PC-9 (cell line): Measurements from ENCODE around the gene UNC5C. TPM values are rescaled to one million over a fixed set of nuclear protein-coding genes. Genes with fewer than 3 reads are reported as not detected.

Experiments
- BruUV-seq: library from RNA; stranded (reverse); fragments of 400-500 nt; replicated peaks from 2 replicates; lab custom pipeline; 2021; lab: Mats Ljungman, UMichigan
- CTCF ChIA-PET: fragments of 300-600 bp; sonication (Branson Sonifier 250); formaldehyde crosslinking; loops from one replicate; lab custom pipeline; 2022; ENCODE audit warnings: antibody characterized with exemption; lab: Charles Lee
- POLR2A ChIA-PET: fragments of 300-600 bp; sonication (Branson Sonifier 250); formaldehyde crosslinking; loops from one replicate; lab custom pipeline; 2022; ENCODE audit warnings: antibody characterized with exemption; ENCODE audit not compliant: unreplicated experiment; lab: Charles Lee
- DNase-seq, 2 experiments: peaks; one replicate each; pipeline versions ENCODE4 v3.0.0 to v3.0.0-alpha.2; 2015 to 2022; ENCODE audit warnings: mixed read lengths in 1 of 2
- H2AFZ ChIP-seq: fragments of 200-600 bp; sonication (generic); 2 replicates; pipeline ENCODE4 v1.8.1; 2017; ENCODE audit warnings: antibody characterized with exemption
- H3F3A ChIP-seq: fragments of 200-600 bp; sonication (generic); 2 replicates; pipeline ENCODE4 v1.8.1; 2017; ENCODE audit warnings: antibody characterized with exemption, mild to moderate bottlenecking, low read depth; ENCODE audit not compliant: insufficient read depth
- H3K27ac ChIP-seq: fragments of 200-600 bp; sonication (generic); 2 replicates; pipeline ENCODE4 v1.6.1; 2016; ENCODE audit warnings: mixed run types
- H3K27me3 ChIP-seq: fragments of 200-600 bp; sonication (generic); 2 replicates; pipeline ENCODE4 v1.6.1; 2016; ENCODE audit warnings: low read depth, mixed run types; ENCODE audit not compliant: insufficient read depth
- H3K36me3 ChIP-seq: fragments of 200-600 bp; sonication (generic); 2 replicates; pipeline ENCODE4 v1.6.1; 2016; ENCODE audit warnings: low read depth, mixed run types
- H3K4me1 ChIP-seq: fragments of 200-600 bp; sonication (generic); replicated peaks from 2 replicates; pipeline ENCODE4 v1.6.1; 2016; ENCODE audit warnings: mixed run types; ENCODE audit not compliant: insufficient read depth
- H3K4me2 ChIP-seq: fragments of 200-600 bp; sonication (generic); 2 replicates; pipeline ENCODE4 v1.6.1; 2017; ENCODE audit warnings: mixed run types
- H3K4me3 ChIP-seq: fragments of 200-600 bp; sonication (generic); 2 replicates; pipeline ENCODE4 v1.6.1; 2016; ENCODE audit warnings: mixed run types
- H3K79me2 ChIP-seq: fragments of 200-600 bp; sonication (generic); 2 replicates; pipeline ENCODE4 v1.6.1; 2017; ENCODE audit warnings: low read depth, mixed run types
- H3K9me2 ChIP-seq: fragments of 200-600 bp; sonication (generic); 2 replicates; pipeline ENCODE4 v1.8.1; 2017; ENCODE audit warnings: mild to moderate bottlenecking; ENCODE audit not compliant: insufficient read depth
- H3K9me3 ChIP-seq: fragments of 200-600 bp; sonication (generic); 2 replicates; pipeline ENCODE4 v1.8.1; 2016; ENCODE audit warnings: low read depth; ENCODE audit not compliant: insufficient read depth
- H4K20me1 ChIP-seq: fragments of 200-600 bp; sonication (generic); 2 replicates; pipeline ENCODE4 v1.8.1; 2017; ENCODE audit not compliant: insufficient read depth
- CTCF ChIP-seq: fragments of 200-600 bp; sonication (generic); conservative IDR thresholded peaks from 2 replicates; pipeline ENCODE4 v1.6.1; 2017; ENCODE audit warnings: mixed run types, antibody characterized with exemption, mild to moderate bottlenecking, moderate library complexity
- EZH2 ChIP-seq: fragments of 200-600 bp; sonication (generic); IDR thresholded peaks from 2 replicates; pipeline ENCODE4 v1.8.0; 2017; ENCODE audit warnings: antibody characterized with exemption, low read depth
- intact Hi-C: fragments of 100-400 bp; cut with micrococcal nuclease; formaldehyde crosslinking; loops from one replicate; pipeline ENCODE4 v1.10.0; 2022; ENCODE audit not compliant: unreplicated experiment
- total RNA-seq: library from RNA; stranded (reverse); gene quantifications from 2 replicates; pipeline ENCODE4 v1.2.3, GENCODE V29; 2021

Gene UNC5C
- total RNA-seq, 1 experiment from 2014 or later, result not detected

DNA sequence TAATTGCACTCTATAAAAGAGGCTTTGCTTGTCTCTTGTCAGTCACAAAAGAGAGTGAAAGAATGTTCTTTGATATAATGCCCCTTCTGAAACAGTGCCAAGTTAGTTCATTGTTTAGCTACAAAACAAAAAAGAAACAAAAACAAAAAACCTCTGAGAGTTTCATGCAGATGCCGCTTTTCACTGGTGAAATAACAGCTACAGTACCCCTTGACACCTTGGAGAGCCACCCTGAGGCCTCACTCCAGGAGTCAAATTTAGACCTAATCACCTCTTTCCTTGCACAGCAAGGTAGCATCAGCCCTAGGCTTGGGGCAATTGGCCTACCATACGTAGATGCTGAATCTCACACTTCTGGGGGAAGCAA lies 185.2 kb downstream of the UNC5C start:
- no peak overlapping the region for H3K27ac ChIP-seq
- H4K20me1 ChIP-seq, result no peaks in the 10 kb centered on the region
- intact Hi-C loops, result no loop called here
- H3F3A ChIP-seq, result no peaks in the 10 kb centered on the region
- no peaks in the 10 kb centered on the region for H3K27me3 ChIP-seq
- BruUV-seq, result no TSS peak
- no peak overlapping the region for H2AFZ ChIP-seq
- H3K9me2 ChIP-seq, result no peaks in the 10 kb centered on the region
- no peaks in the 10 kb centered on the region for H3K36me3 ChIP-seq
- no peak for DNase-seq
- no peaks in the 10 kb centered on the region for H3K9me3 ChIP-seq
- ChIA-PET CTCF (no interaction called here), POLR2A (no interaction called here)
- TF ChIP-seq EZH2 (no peak), CTCF (no peak)
- H3K79me2 ChIP-seq, result no peaks in the 10 kb centered on the region
- no peak overlapping the region for H3K4me2 ChIP-seq
- H3K4me1 ChIP-seq, result no peaks in the 10 kb centered on the region
- no peak overlapping the region for H3K4me3 ChIP-seq

DNA sequence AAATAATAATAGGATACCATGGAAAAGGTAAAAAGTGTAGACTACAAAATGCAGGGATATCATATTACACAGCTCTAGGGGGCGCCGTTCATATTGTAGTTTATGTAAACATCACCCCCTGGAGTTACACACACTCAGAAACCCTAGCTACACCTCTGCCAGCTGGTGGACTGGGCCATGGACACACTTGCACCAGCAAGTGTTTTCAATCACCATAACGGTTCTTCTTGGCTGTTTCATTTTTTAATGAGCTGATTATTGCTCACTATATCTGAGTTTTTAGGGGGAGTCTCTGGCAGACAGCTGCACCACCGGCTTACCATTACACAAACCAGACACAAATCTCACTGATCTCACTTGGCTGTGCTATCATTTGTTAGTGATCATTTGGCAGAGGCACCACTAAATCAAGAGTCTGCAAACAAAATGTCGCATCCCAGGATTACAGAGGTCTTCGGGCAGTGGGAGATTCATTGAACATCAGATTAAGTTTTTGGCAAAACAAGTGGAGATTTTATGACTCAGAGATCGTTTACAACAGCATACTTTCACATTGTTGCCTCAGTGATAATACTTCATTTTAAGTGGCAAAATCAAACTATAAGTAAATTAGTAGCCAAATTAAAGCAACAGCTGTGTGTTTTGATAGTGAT lies 185.7 kb downstream of the UNC5C start:
- ChIA-PET CTCF (no interaction called here), POLR2A (no interaction called here)
- intact Hi-C loops, result no loop called here
- no TSS peak for BruUV-seq
- H3K4me3 ChIP-seq, result no peak overlapping the region
- no peaks in the 10 kb centered on the region for H3K4me1 ChIP-seq
- no peaks in the 10 kb centered on the region for H3K27me3 ChIP-seq
- DNase-seq, result no peak
- no peak overlapping the region for H3K27ac ChIP-seq
- no peak overlapping the region for H2AFZ ChIP-seq
- no peaks in the 10 kb centered on the region for H3K9me2 ChIP-seq
- H3F3A ChIP-seq, result no peaks in the 10 kb centered on the region
- no peak for TF ChIP-seq CTCF
- no peak for TF ChIP-seq EZH2
- H3K4me2 ChIP-seq, result no peak overlapping the region
- no peaks in the 10 kb centered on the region for H3K79me2 ChIP-seq
- H3K36me3 ChIP-seq, result no peaks in the 10 kb centered on the region
- no peaks in the 10 kb centered on the region for H3K9me3 ChIP-seq
- H4K20me1 ChIP-seq, result no peaks in the 10 kb centered on the region

- Histone ChIP-seq H3K79me2 (no peaks in the 10 kb centered on the region), H3K27me3 (no peaks in the 10 kb centered on the region), H3K9me2 (no peaks in the 10 kb centered on the region), H3K36me3 (no peaks in the 10 kb centered on the region), H3K9me3 (no peaks in the 10 kb centered on the region), H3K4me2 (no peak overlapping the region), H3K4me3 (no peak overlapping the region), H3K27ac (no peak overlapping the region), H4K20me1 (no peaks in the 10 kb centered on the region), H2AFZ (no peak overlapping the region), H3F3A (no peaks in the 10 kb centered on the region), H3K4me1 (no peaks in the 10 kb centered on the region)
- DNase-seq, result no peak
- no TSS peak for BruUV-seq
- CTCF ChIA-PET, result no interaction called here
- intact Hi-C loops, result no loop called here
- TF ChIP-seq CTCF (no peak), EZH2 (no peak)
- POLR2A ChIA-PET, result no interaction called here
Observed at GRCh38 chr4:95362066-95362465, 186.7 kb downstream of the UNC5C start.
